Renal pelvis (tissue), 4 donors: ENCODE measurements around the gene RBMS3. TPM values are rescaled to one million over a fixed set of nuclear protein-coding genes. Genes with fewer than 3 reads are reported as not detected.
A peak's percentile ranks its signal among the peaks of the same experiment; 100 is the strongest.
"Not testable (repeated sequence)": the region's sequence is repeated elsewhere in the genome, so short reads cannot be mapped to it uniquely, and the experiment has no call there.

ENCODE experiments used
- DNase-seq: peaks from one replicate; pipeline ENCODE4 v3.0.0-alpha.2; 2013
- polyA plus RNA-seq, 3 donors: library from polyadenylated mRNA; unstranded; fragments of 120-200 nt; gene quantifications; one replicate each; pipeline ENCODE4 v1.2.1, GENCODE V29; 2013; ENCODE audit not compliant: insufficient read length in 3 of 3

RBMS3 gene
- polyA plus RNA-seq, 3 donors = 10.2 to 13.1 (median 11.6) TPM

- DNase-seq = no peak
Measured at GRCh38 chr3:29427266-29428103, 146.6 kb downstream of the RBMS3 start.

DNA sequence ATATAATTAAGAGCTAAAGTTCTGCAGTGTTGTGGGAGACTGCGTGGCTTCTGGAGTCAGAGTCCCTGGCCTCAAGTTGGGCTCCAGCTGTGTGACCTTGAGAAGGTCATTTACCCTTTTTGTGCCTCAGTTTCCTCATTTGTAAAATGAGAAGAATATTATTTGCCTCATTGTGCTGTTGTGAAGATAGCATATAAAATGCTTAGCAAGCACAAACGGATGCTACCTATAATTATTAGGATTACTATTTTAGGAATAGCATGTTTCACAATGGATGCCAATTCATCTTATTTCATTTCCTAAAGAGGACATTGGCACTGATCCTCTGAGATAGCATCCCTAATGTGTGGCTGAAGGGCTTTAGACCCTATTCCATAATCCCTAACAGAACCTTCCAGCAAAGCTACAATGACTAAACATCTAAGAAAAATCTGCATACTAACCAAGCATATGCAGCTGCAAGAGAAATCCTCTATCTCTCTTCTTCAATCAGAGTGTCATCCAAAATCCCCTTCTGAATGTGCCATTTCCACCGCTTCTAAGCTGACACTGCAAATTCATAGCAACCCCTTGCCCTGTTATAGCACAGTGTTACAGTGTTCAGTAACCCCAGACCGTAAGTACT is 148.3 kb downstream of the RBMS3 start:
- DNase-seq = no peak

DNA sequence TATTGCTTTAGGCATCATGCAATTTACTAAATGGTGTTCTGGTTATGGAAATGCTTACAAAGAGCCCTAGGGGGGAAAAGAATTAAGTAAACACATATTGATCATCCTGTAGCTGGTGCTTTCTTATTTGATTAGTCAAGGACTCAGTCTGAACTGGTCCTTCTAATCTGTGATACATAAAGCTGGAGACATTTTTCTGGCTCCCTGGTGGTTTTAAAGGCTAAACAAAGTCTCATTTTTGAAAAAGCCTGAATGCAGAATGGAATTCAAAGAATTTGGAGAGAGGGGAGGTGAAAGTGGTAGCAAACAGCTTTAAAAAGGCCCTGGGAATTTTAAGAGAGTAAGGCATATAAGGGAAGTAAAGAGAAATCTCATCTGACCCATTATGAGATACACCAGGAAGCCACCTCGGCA is 149.7 kb downstream of the RBMS3 start:
- DNase-seq = peak; percentile 35

- no peak for DNase-seq
Measured at GRCh38 chr3:29436612-29437323, 155.9 kb downstream of the RBMS3 start.

DNA sequence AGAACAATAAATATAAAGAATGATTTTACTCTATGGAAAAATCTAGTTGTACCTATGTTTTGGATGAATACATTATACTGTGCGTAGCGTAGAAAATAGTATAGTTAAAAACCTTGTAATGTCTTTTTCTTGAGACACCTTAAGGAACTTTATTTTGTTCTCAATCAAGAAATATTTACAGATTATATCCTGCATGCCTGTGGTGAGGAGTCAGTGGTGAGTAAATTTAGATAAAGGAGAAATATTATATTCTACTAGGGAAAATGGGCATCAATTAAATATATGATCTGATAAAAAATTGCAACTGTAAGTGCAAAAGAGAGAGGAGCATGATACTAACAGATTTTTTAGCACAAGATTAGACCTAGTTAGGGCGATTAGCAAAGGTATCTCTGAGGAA is 157.7 kb downstream of the RBMS3 start:
- no peak for DNase-seq

DNA sequence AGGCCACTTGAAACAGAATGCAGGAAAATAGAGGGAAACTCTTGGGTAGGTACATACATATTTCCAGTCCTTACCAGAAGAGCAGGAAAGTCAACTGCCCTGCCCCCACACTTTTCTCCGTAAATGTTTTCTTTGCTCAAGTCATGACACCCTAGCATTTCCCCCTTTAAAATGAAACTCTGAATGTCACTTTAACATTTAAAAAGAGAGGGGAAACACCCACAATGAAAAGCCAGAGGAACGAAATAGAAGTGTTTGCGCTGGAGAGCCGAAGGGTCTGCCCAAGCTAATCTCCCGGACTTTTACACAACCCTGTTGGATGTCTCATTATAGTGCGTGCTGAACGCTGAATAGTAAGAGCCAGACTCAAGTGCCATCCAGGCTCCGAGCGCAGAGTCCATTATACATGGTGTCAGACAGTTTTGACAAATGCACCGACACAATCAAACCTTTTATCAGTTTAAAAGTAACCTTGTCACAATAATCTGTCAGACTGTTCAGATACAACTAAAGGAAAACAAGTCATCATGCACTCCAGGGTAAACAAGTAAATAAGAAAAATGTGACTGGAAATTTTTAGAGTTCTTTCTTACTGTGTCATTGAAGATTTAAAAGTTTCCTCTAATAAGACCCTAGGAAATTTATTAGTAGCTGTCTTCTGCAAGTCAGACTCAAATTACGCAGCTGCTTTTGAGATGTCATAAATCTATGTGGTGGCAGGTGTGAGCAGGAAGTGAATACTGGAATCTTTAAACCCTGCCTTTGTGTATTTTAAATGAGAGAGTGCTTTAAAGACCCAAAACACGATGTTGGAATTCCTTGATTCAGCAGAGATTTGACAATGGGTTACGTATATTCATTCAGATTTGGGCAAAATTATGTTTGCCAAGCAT is 159.8 kb downstream of the RBMS3 start:
- DNase-seq = peak; percentile 42

- no peak for DNase-seq
Measured at GRCh38 chr3:29441422-29441821, 160.6 kb downstream of the RBMS3 start.

DNA sequence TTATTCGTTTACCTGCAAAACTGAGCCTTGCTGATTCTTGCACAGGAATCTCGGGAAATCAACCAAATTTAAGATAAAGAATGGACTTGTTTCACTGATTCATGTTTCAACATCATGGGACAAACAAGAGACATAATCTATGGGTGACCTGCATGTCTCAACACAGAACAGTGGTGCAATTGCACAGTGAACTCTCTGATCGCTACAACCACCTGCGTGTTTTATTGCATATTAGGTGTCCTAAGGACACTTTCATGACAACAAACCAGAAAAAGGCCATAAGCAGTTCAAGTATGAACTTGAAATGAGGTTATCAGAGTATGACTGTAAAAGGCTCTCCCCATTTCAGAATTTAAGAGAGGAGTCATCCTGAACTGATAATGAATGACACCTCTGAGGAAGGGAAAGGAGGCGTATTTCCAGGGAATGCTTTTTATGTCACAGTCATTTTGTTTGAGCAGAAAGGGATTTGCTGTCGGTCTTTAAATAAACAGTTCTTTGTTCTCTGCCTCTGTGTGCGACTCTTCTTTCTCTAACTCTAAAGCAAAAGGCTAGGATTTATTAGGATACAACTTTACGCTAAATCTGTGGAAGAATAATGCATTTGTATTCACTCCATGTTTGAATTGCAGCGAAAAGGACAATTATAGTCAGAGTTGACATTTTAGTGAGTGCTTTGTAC is 167.2 kb downstream of the RBMS3 start:
- DNase-seq = no peak

DNA sequence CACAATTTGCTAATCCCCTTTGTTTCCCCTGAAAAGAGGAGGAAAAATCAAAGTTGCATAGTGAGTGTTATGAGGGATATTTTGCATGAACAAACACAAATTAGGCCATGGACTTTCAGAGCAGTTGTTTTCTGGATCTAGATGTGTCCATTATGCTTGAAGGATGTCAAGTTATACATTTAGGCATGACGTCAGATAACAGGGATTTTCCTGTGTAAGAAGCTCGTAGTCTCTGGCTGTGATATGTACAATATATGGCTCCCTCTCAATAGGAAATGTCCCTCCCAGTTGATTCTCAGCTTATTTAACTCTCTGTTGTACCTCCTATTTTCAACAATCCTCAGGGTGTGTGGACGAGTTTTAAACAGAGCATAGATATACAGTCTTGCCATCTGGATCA is 171.0 kb downstream of the RBMS3 start:
- no peak for DNase-seq

- DNase-seq = no peak
Measured at GRCh38 chr3:29452934-29453283, 172.0 kb downstream of the RBMS3 start.

- no peak for DNase-seq
Measured at GRCh38 chr3:29453284-29454001, 172.6 kb downstream of the RBMS3 start.

DNA sequence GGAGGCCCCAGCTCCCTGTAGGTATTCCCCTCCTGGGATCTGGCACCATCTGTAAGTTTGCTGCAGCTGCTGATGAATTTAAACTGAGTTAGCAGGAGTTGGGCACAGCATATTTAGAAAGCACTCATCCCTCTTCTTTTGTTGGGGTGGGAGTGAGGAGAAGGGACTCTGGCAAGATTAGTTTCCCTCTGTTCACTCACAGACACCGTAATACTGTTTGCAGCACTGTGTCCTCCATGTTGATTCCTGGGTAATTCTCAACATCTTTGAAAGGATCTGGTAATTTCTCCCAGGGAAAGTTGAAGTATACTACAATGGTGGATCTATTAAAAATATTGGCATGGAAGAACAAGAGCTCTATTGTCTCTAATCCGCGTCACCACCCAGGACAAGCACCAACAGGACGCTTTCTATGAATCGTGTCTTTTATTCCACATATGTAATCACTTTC is 173.3 kb downstream of the RBMS3 start:
- DNase-seq = no peak

GRCh38 chr3:29456901-29457300 is 176.0 kb downstream of the RBMS3 start:
- no peak for DNase-seq

DNA sequence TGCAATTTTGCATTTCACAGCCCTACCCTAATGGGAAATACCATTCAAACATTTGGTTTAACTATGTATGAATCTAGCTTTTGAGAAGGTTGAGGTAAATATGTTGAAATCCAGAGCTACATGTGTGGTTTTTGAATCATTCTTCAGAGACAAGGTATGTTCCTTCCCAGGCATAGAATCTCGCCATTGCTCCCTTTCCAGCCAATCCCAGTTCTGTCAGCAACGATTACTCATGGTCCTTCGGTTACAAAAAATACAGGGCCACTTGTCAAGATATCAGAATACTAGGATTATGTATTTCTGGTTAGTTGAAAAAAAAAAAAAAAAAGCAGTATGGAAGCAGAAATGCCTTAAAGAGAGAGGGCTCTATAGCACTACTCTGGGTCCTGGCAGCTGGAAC is 182.4 kb downstream of the RBMS3 start:
- DNase-seq = no peak

DNA sequence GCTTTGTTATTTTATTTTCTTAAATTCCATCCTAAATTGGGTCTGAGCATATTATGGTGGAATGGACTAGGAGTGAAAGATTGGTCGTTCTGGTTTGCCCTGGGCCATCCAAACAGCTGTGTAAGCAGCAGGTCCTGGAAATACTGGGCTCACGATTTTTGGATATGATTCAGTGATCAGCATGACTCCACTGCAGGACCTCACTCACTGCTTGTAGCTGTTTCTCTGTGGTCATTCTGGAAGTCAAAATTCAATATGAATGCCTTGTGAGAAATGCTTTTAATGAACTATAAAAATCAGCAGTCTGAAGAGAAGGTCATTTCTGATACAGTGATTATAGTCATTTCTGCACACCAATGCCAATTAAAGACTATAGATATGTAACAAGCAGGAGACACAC is 185.0 kb downstream of the RBMS3 start:
- peak; percentile 10 for DNase-seq

- no peak for DNase-seq
Measured at GRCh38 chr3:29466442-29466841, 185.6 kb downstream of the RBMS3 start.

DNA sequence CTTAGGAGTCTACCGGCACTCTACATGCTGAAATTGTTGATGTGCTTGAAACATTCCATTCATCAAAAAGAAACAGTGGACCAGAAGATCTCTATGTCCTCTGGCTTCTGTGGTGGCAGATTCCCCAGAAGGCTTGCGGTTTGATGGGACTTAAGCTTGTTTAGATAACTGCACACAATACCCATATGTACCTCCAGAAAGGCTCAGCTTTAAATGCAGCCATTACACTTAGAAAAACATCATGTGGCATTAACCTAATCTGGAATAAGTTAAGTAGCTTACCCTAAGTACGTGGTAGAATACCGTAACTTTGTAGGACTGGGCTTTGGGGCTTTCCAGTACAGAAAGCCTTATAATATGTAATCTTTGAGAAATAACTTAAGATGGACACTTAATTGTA is 187.3 kb downstream of the RBMS3 start:
- no peak for DNase-seq

DNA sequence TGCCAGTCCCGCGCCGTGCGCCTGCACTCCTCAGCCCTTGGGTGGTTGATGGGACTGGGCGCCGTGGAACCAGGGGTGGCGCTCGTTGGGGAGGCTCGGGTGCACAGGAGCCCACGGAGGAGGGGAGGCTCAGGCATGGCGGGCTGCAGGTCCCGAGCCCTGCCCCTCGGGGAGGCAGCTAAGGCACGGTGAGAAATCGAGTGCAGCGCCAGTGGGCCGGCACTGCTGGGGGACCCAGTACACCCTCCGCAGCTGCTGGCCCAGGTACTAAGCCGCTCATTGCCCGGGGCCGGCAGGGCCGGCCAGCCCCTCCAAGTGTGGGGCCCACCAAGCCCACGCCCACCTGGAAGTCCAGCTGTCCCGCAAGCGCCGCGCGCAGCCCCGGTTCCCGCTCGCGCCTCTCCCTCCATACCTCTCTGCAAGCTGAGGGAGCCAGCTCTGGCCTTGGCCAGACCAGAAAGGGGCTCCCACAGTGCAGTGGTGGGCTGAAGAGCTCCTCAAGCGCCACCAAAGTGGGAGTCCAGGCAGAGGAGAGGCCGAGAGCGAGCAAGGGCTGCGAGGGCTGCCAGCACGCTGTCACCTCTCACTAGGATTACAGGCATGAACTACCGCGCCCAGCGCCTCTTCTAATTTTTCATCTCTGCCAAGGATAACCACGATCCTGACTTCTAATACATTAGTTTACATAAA is 192.8 kb downstream of the RBMS3 start:
- DNase-seq = not testable (repeated sequence)

DNA sequence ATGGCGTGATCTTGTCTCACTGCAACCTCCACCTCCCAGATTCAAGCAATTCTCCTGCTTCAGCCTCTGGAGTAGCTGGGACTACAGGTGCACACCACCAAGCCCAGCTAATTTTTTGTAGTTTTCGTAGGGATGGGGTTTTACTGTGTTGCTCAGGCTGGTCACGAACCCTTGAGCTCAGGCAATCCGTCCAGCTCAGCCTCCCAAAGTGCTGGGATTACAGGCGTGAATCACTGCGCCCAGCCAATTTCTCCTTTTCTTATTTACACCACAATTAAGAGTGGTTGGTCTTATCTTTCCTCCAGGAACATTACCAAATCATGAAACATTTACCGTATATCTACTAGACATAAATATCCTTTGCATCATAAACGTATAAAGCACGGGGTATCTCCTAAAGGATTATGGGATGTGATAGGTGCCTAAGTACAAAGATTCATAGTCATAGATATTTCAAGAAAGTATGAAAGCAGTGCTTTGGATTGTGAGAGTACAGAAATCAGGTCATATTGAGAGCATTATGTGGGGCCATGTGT is 194.5 kb downstream of the RBMS3 start:
- no peak for DNase-seq

DNA sequence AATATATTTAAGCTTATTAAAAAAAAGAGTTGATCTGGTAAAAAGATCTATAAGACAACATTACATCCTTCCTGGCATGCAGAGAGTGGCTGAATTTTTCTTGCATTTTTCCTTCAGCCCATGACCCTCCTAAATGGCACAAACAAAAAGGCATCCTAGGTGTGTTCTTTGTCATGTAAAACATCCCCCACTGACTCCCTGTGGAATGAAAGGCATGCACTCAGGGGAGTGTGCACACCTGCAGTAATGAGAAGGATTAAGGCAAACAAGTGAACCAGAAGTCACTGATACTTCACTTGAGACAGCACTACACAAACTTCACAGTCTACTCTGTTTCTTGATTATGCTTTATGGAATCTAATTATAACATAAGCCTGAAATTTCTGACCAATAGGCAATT is 195.0 kb downstream of the RBMS3 start:
- DNase-seq = no peak
